Temporal lobe (tissue), 1 donor: ENCODE results near the gene PRSS38. TPM values are rescaled to one million over a fixed set of nuclear protein-coding genes. Genes with fewer than 3 reads are reported as not detected.

ENCODE experiments used
- total RNA-seq: library from RNA; depleted of rRNA; stranded (reverse); fragments of >200 nt; gene quantifications from one replicate; pipeline ENCODE4 v1.2.3, GENCODE V29; 2014

Gene PRSS38
- total RNA-seq, 1 donor from 2014 or later, result not detected

Other genes starting within 250 kb of the PRSS38 start
- 10.3 TPM for gene JMJD4, start 80.4 kb upstream of the PRSS38 start, total RNA-seq
- gene SNAP47, start 80.2 kb upstream of the PRSS38 start, total RNA-seq, result 68.6 TPM
- gene WNT9A, start 132.3 kb downstream of the PRSS38 start, total RNA-seq, result 2.5 TPM
- gene WNT3A, start 191.3 kb downstream of the PRSS38 start, total RNA-seq, result not detected